H1 (cell line): Measurements from ENCODE around the gene CENPP. TPM values are rescaled to one million over a fixed set of nuclear protein-coding genes. Genes with fewer than 3 reads are reported as not detected.

Experiments
- CTCF ChIA-PET: fragments of 300-600 bp; sonication (Branson Sonifier 250); formaldehyde crosslinking; loops from one replicate; lab custom pipeline; 2021; ENCODE audit not compliant: partially characterized antibody; lab: Charles Lee
- POLR2A ChIA-PET: fragments of 300-600 bp; sonication (Branson Sonifier 250); formaldehyde crosslinking; loops from one replicate; lab custom pipeline; 2021; ENCODE audit warnings: inconsistent platforms; ENCODE audit not compliant: partially characterized antibody; lab: Charles Lee
- DNase-seq, 2 experiments: peaks; one replicate each; pipeline versions ENCODE4 v3.0.0 to v3.0.0-alpha.2; 2010 to 2022; ENCODE audit warnings: low spot score in 2 of 2, low read depth in 1 of 2, mixed read lengths in 1 of 2
- FAIRE-seq: peaks from 2 replicates; lab custom pipeline; 2011; peaks lifted over from hg19 to GRCh38; lab: Jason Lieb, UNC
- H2AFZ ChIP-seq: 2 replicates; pipeline ENCODE4 v1.8.1; 2012; ENCODE audit warnings: low read length, inconsistent platforms
- H2AK5ac ChIP-seq: 2 replicates; pipeline ENCODE4 v1.6.1; 2013; ENCODE audit warnings: low read depth, low read length
- H2BK120ac ChIP-seq: replicated peaks from 2 replicates; pipeline ENCODE3; 2013; ENCODE audit warnings: low read depth, low read length, inconsistent platforms
- H2BK12ac ChIP-seq: 2 replicates; pipeline ENCODE4 v1.6.1; 2013; ENCODE audit warnings: low read depth, low read length
- H2BK15ac ChIP-seq: 2 replicates; pipeline ENCODE4 v1.6.1; 2013; ENCODE audit warnings: low read length
- H2BK20ac ChIP-seq: 2 replicates; pipeline ENCODE4 v1.6.1; 2013; ENCODE audit warnings: low read length
- H2BK5ac ChIP-seq: 2 replicates; pipeline ENCODE4 v1.6.1; 2013; ENCODE audit warnings: low read depth, low read length
- H3K14ac ChIP-seq: 2 replicates; pipeline ENCODE4 v1.6.1; 2013; ENCODE audit warnings: inconsistent platforms; ENCODE audit not compliant: insufficient read length
- H3K18ac ChIP-seq: 2 replicates; pipeline ENCODE4 v1.6.1; 2013; ENCODE audit warnings: low read length; ENCODE audit errors: extremely low read depth
- H3K23ac ChIP-seq: 2 replicates; pipeline ENCODE4 v1.6.1; 2013; ENCODE audit warnings: inconsistent platforms; ENCODE audit not compliant: insufficient read length
- H3K23me2 ChIP-seq: 2 replicates; pipeline ENCODE4 v1.6.1; 2013; ENCODE audit warnings: low read depth, low read length
- H3K27ac ChIP-seq: 2 replicates; pipeline ENCODE4 v1.6.1; 2011; ENCODE audit warnings: low read depth, low read length, inconsistent platforms
- H3K27me3 ChIP-seq, 4 experiments: replicated peaks in 1 of 4; 1 replicate in 1 of 4; 2 replicates in 3 of 4; pipeline versions ENCODE4 v1.6.1 to v1.8.1; 2011 to 2013; ENCODE audit warnings: low read length in 3 of 4, mild to moderate bottlenecking in 3 of 4, inconsistent platforms in 2 of 4, mixed read lengths in 2 of 4, moderate library complexity in 1 of 4; ENCODE audit not compliant: control insufficient read depth in 3 of 4, insufficient read depth in 3 of 4; ENCODE audit errors: extremely low read depth in 1 of 4
- H3K36me3 ChIP-seq, 4 experiments: 2 replicates each; pipeline versions ENCODE4 v1.6.1 to v1.8.1; 2011 to 2013; ENCODE audit warnings: mild to moderate bottlenecking in 4 of 4, low read length in 3 of 4, moderate library complexity in 2 of 4, control low read depth in 1 of 4, inconsistent platforms in 1 of 4; ENCODE audit not compliant: insufficient read depth in 4 of 4, control insufficient read depth in 2 of 4
- H3K4ac ChIP-seq: replicated peaks from 2 replicates; pipeline ENCODE3; 2013; ENCODE audit warnings: low read length, low read depth, mixed read lengths, inconsistent platforms; ENCODE audit not compliant: insufficient read length
- H3K4me1 ChIP-seq, 4 experiments: replicated peaks in 1 of 4; 1 replicate in 1 of 4; 2 replicates in 3 of 4; pipeline versions ENCODE4 v1.6.1 to v1.8.1; 2011 to 2013; ENCODE audit warnings: low read length in 3 of 4, inconsistent platforms in 2 of 4, mixed read lengths in 1 of 4; ENCODE audit not compliant: insufficient read depth in 4 of 4, control insufficient read depth in 3 of 4
- H3K4me2 ChIP-seq, 2 experiments: 2 replicates each; pipeline versions ENCODE4 v1.6.1 to v1.8.1; 2011 to 2013; ENCODE audit warnings: low read depth in 2 of 2, low read length in 2 of 2, control low read depth in 1 of 2, inconsistent platforms in 1 of 2, mild to moderate bottlenecking in 1 of 2; ENCODE audit not compliant: insufficient read depth in 1 of 2
- H3K4me3 ChIP-seq, 4 experiments: fragments of 200-600, 300-600 bp in 1 of 4; sonication (generic), shearing (Covaris generic), sonication (Bioruptor Twin) in 1 of 4; 2 replicates each; pipeline versions ENCODE4 v1.5.1 to v1.8.1; 2011 to 2016; ENCODE audit warnings: low read length in 4 of 4, low read depth in 3 of 4, control low read depth in 2 of 4, inconsistent platforms in 2 of 4, mild to moderate bottlenecking in 2 of 4, mixed read lengths in 1 of 4, moderate library complexity in 1 of 4; ENCODE audit not compliant: insufficient read depth in 2 of 4; ENCODE audit errors: extremely low read depth in 1 of 4
- H3K56ac ChIP-seq: replicated peaks from 2 replicates; pipeline ENCODE3; 2013; ENCODE audit warnings: low read depth, mild to moderate bottlenecking, mixed read lengths, low read length, inconsistent platforms; ENCODE audit not compliant: insufficient read length
- H3K79me1 ChIP-seq: 2 replicates; pipeline ENCODE4 v1.6.1; 2013; ENCODE audit warnings: low read depth, low read length, control low read depth
- H3K79me2 ChIP-seq, 2 experiments: 2 replicates each; pipeline versions ENCODE4 v1.6.1 to v1.8.1; 2012 to 2013; ENCODE audit warnings: low read length in 2 of 2, mild to moderate bottlenecking in 2 of 2, inconsistent platforms in 1 of 2; ENCODE audit not compliant: insufficient read depth in 2 of 2, control insufficient read depth in 1 of 2
- H3K9ac ChIP-seq, 4 experiments: replicated peaks in 1 of 4; 1 replicate in 1 of 4; 2 replicates in 3 of 4; pipeline versions ENCODE4 v1.6.1 to v1.8.1; 2011 to 2013; ENCODE audit warnings: low read depth in 3 of 4, low read length in 3 of 4, control low read depth in 2 of 4, mild to moderate bottlenecking in 2 of 4, moderate library complexity in 2 of 4, inconsistent platforms in 1 of 4; ENCODE audit errors: extremely low read depth in 1 of 4
- H3K9me3 ChIP-seq, 2 experiments: 2 replicates each; pipeline versions ENCODE4 v1.6.1 to v1.8.1; 2012 to 2013; ENCODE audit warnings: mild to moderate bottlenecking in 2 of 2, moderate library complexity in 2 of 2, control low read depth in 1 of 2, inconsistent platforms in 1 of 2, low read depth in 1 of 2, low read length in 1 of 2, mixed read lengths in 1 of 2; ENCODE audit not compliant: insufficient read depth in 2 of 2
- H4K20me1 ChIP-seq, 2 experiments: replicated peaks in 1 of 2; 2 replicates each; pipeline versions ENCODE3 to v1.8.1; 2011 to 2013; ENCODE audit warnings: inconsistent platforms in 2 of 2, low read length in 2 of 2, mild to moderate bottlenecking in 1 of 2; ENCODE audit not compliant: insufficient read depth in 2 of 2, control insufficient read depth in 1 of 2
- H4K5ac ChIP-seq: 2 replicates; pipeline ENCODE4 v1.6.1; 2013; ENCODE audit warnings: low read length, low read depth, mixed read lengths, inconsistent platforms; ENCODE audit not compliant: insufficient read length
- H4K8ac ChIP-seq: 2 replicates; pipeline ENCODE4 v1.8.0; 2013; ENCODE audit warnings: mild to moderate bottlenecking, moderate library complexity, low read length, inconsistent platforms; ENCODE audit not compliant: insufficient read depth; ENCODE audit errors: extremely low read depth
- H4K91ac ChIP-seq: replicated peaks from 2 replicates; pipeline ENCODE3; 2013; ENCODE audit warnings: low read length, mixed read lengths, inconsistent platforms; ENCODE audit not compliant: insufficient read length
- CREB1 ChIP-seq: IDR thresholded peaks from 2 replicates; pipeline ENCODE4 v1.6.1; 2012; ENCODE audit warnings: inconsistent platforms
- HDAC2 ChIP-seq, 2 experiments: fragments of 300-600 bp in 1 of 2; sonication (generic) in 1 of 2; IDR thresholded peaks; 2 replicates each; pipeline ENCODE4 v1.6.1; 2011 to 2012; ENCODE audit warnings: low read depth in 2 of 2, low read length in 2 of 2, mild to moderate bottlenecking in 2 of 2, moderate library complexity in 2 of 2, borderline replicate concordance in 1 of 2, inconsistent platforms in 1 of 2
- JUN ChIP-seq: IDR thresholded peaks from 2 replicates; pipeline ENCODE4 v1.6.1; 2011; ENCODE audit warnings: low read depth, mild to moderate bottlenecking, improper control_type of control experiment, low read length
- JUND ChIP-seq: IDR thresholded peaks from 2 replicates; pipeline ENCODE4 v1.6.1; 2011; ENCODE audit warnings: mild to moderate bottlenecking, improper control_type of control experiment, low read length
- MAFK ChIP-seq: IDR thresholded peaks from 2 replicates; pipeline ENCODE4 v1.6.1; 2012; ENCODE audit warnings: low read depth, mild to moderate bottlenecking, improper control_type of control experiment, low read length
- RXRA ChIP-seq: IDR thresholded peaks from 2 replicates; pipeline ENCODE4 v1.6.1; 2011; ENCODE audit warnings: low read depth, mild to moderate bottlenecking, low read length, moderate library complexity; ENCODE audit not compliant: insufficient read depth
- SP2 ChIP-seq: IDR thresholded peaks from 2 replicates; pipeline ENCODE4 v1.6.1; 2012; ENCODE audit warnings: mild to moderate bottlenecking, low read length, inconsistent platforms
- TAF7 ChIP-seq: optimal IDR thresholded peaks from 2 replicates; pipeline ENCODE3; 2011; ENCODE audit warnings: low read depth, mild to moderate bottlenecking, inconsistent platforms, low read length, moderate library complexity, borderline replicate concordance
- TBP ChIP-seq: IDR thresholded peaks from 2 replicates; pipeline ENCODE4 v1.6.1; 2011; ENCODE audit warnings: low read depth, low read length, improper control_type of control experiment
- ZNF274 ChIP-seq: IDR thresholded peaks from 2 replicates; pipeline ENCODE4 v1.7.0; 2012; ENCODE audit warnings: low read length, borderline replicate concordance; ENCODE audit errors: extremely low read depth
- WGBS, 2 experiments: shearing (Covaris generic) in 1 of 2; methylation state at CpG; one replicate each; pipeline versions ENCODE4 v1.1.6 to v1.1.7; 2013 to 2015; ENCODE audit warnings: low lambda C conversion rate in 2 of 2, mixed read lengths in 2 of 2, inconsistent platforms in 1 of 2, low coverage in 1 of 2, missing lambda C conversion rate in 1 of 2; ENCODE audit not compliant: insufficient replicate concordance in 2 of 2, insufficient coverage in 1 of 2, insufficient read length in 1 of 2; ENCODE audit errors: extremely low coverage in 1 of 2, missing lambda C conversion rate in 1 of 2; 5-methylcytosine and 5-hydroxymethylcytosine counted together
- polyA plus RNA-seq, 7 experiments: library from polyadenylated mRNA; depleted of rRNA in 3 of 7; stranded (reverse) in 5 of 7; unstranded in 2 of 7; fragments of >200 nt in 5 of 7; fragments of 200-250 nt in 2 of 7; gene quantifications; 1 replicate in 5 of 7; 2 replicates in 1 of 7; 4 replicates in 1 of 7; pipeline versions ENCODE4 v1.2.1 to v1.2.3, GENCODE V29; 2011 to 2013; ENCODE audit warnings: missing spikeins in 2 of 7, mixed read lengths in 2 of 7
- total RNA-seq: library from RNA; stranded (reverse); fragmentation: NEBNext Ultra II Directional; extraction: Animal tissue kit (Norgen Biotek cat#: 25700); gene quantifications from 2 replicates; pipeline ENCODE4 v1.2.1, GENCODE V29; 2021
- TF ChIP-seq, protein P1 (sequence below): IDR thresholded peaks from 2 replicates; pipeline ENCODE4 v1.6.1; 2011; ENCODE audit warnings: low read length, improper control_type of control experiment

Gene CENPP
- total and polyA plus RNA-seq, 2 of the 8 experiments (the other 6 are each of a cell fraction or from before 2014, with no cell fraction given), result 2.7 to 10.8 TPM

DNA sequence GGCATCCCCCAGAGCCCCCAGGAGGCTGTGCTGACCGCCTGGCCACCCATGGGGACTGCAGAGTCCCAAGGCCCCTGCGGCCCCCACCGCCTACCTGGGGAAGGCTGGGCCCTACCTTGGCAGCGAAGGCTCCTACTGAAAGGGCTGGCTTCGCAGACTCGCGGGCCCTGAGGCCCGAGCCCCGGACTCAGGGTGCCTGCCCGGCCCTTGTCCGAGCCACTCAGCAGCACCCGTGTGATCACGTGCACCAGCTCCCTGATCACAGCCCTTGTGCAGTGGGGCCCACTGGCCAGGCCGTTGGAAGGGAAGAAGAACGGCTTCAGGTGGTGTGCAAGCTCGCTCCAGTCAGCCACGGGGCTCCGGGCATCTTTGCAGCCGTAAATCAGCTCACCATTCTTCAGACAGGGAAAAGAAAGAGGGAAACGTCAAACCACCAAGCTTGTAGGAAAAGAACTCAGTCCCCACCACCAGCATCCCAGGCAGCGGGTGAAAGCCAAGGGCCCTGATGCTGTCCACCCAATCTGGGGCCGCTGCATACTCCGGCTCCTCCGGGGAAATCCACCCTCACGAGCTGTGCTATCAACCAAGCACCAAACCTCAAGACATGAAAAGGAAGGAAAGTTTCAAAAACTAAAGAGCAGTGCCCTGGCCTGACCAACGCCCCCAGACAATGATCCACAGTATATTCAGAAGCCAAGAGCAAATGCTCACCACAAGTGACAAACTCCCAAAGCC is 312.3 kb downstream of the CENPP start:
- Histone ChIP-seq H3K18ac (no peak overlapping the region), H3K79me1 (peaks cover 4% of the 10 kb centered on the region; the same call in 1 of the 2 replicates), H2BK120ac (no peak overlapping the region), H2BK20ac (no peak overlapping the region), H2BK15ac (no peak overlapping the region), H3K4me1 (no peaks in the 10 kb centered on the region), H3K36me3 (peaks cover 2 to 26% (median 15%) of the 10 kb centered on the region in 4 experiments; a peak in 7 of 8 replicates), H2BK12ac (no peak overlapping the region), H3K23me2 (no peaks in the 10 kb centered on the region), H3K9ac (no peak overlapping the region), H3K79me2 (no peaks in the 10 kb centered on the region), H3K14ac (no peak overlapping the region), H4K5ac (no peak overlapping the region), H3K27ac (no peak overlapping the region), H4K20me1 (peaks cover 0 to 3% of the 10 kb centered on the region in 2 experiments), H3K27me3 (no peaks in the 10 kb centered on the region), H3K56ac (no peak overlapping the region), H3K23ac (no peak overlapping the region), H3K4me2 (no peak overlapping the region), H2BK5ac (no peak overlapping the region), H4K8ac (no peak overlapping the region), H3K9me3 (no peaks in the 10 kb centered on the region), H2AK5ac (no peak overlapping the region), H3K4ac (no peak overlapping the region), H4K91ac (no peak overlapping the region), H3K4me3 (no peak overlapping the region), H2AFZ (no peak overlapping the region)
- 92% methylated on average over 24 of the region's 26 CpGs; no CpG with 5 or more reads in 1 of the 2 experiments for WGBS, 2 experiments
- POLR2A ChIA-PET, result no interaction called here
- CTCF ChIA-PET, result interaction anchor here (0.8 to 1.2 kb wide), 2 partner anchors 17 to 47 kb away, joined by 3 read pairs; no protein-coding TSS in a partner anchor
- DNase-seq, result no peak
- no peak for FAIRE-seq
- TF ChIP-seq TBP, result no peak
- no peak for TF ChIP-seq ZNF274
- no peak for TF ChIP-seq JUN
- TF ChIP-seq SP2, result no peak
- TF ChIP-seq TAF7, result no peak
- TF ChIP-seq, protein P1, sequence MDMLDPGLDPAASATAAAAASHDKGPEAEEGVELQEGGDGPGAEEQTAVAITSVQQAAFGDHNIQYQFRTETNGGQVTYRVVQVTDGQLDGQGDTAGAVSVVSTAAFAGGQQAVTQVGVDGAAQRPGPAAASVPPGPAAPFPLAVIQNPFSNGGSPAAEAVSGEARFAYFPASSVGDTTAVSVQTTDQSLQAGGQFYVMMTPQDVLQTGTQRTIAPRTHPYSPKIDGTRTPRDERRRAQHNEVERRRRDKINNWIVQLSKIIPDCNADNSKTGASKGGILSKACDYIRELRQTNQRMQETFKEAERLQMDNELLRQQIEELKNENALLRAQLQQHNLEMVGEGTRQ, result no peak
- no peak for TF ChIP-seq RXRA
- TF ChIP-seq MAFK, result no peak
- no peak for TF ChIP-seq JUND
- TF ChIP-seq CREB1, result no peak
- TF ChIP-seq HDAC2 (IDR thresholded peaks at IDR 0.05; ENCODE audit: borderline replicate concordance in 1 of 2, low read depth in 2 of 2, low read length in 2 of 2), result no peak
